SK-N-SH treated with all-trans-retinoic acid at 6 μM for 48 hours (cell line): ENCODE results near the gene RETSAT.
"Not testable (repeated sequence)": the region's sequence is repeated elsewhere in the genome, so short reads cannot be mapped to it uniquely, and the experiment has no call there.

Source experiments
- ATAC-seq: fragments of 200-7000 bp; cut with Tn5 transposase; 3 replicates; pipeline ENCODE4 v1.9.1; 2020; ENCODE audit warnings: mild to moderate bottlenecking, moderate library complexity
- ARNTL ChIP-seq: fragments of 450-650 bp; formaldehyde crosslinking; IDR thresholded peaks from 2 replicates; pipeline ENCODE4 v1.5.0; 2020; ENCODE audit warnings: low read depth, mild to moderate bottlenecking, moderate library complexity, borderline replicate concordance
- BACH2 ChIP-seq: fragments of 250-450 bp; sonication (Bioruptor Pico); IDR thresholded peaks from 2 replicates; pipeline ENCODE4 v1.9.0; 2021; ENCODE audit warnings: mild to moderate bottlenecking, borderline replicate concordance
- ESRRG ChIP-seq: fragments of 250-450 bp; sonication (Bioruptor Pico); IDR thresholded peaks from 2 replicates; pipeline ENCODE4 v1.6.1; 2021; ENCODE audit warnings: mild to moderate bottlenecking
- GLIS3 ChIP-seq: fragments of 250-450 bp; sonication (Bioruptor Pico); IDR thresholded peaks from 2 replicates; pipeline ENCODE4 v1.5.0; 2020; ENCODE audit warnings: mild to moderate bottlenecking, moderate library complexity
- ISL1 ChIP-seq: fragments of 250-450 bp; sonication (Bioruptor Pico); IDR thresholded peaks from 2 replicates; pipeline ENCODE4 v2.1.2; 2022; ENCODE audit warnings: mild to moderate bottlenecking, moderate library complexity
- OSR1 ChIP-seq: fragments of 250-450 bp; sonication (Bioruptor Pico); IDR thresholded peaks from 2 replicates; pipeline ENCODE4 v1.8.0; 2022; ENCODE audit warnings: moderate library complexity, mild to moderate bottlenecking, inconsistent platforms
- RARB ChIP-seq: fragments of 250-450 bp; sonication (Bioruptor Pico); IDR thresholded peaks from 2 replicates; pipeline ENCODE4 v1.8.0; 2021; ENCODE audit warnings: mild to moderate bottlenecking, moderate library complexity
- SNAI2 ChIP-seq: fragments of 250-450 bp; sonication (Bioruptor Pico); IDR thresholded peaks from 2 replicates; pipeline ENCODE4 v1.5.0; 2020; ENCODE audit warnings: mild to moderate bottlenecking, moderate library complexity
- TCF4 ChIP-seq: fragments of 250-450 bp; sonication (Bioruptor Pico); IDR thresholded peaks from 2 replicates; pipeline ENCODE4 v1.8.0; 2021; ENCODE audit warnings: mild to moderate bottlenecking, moderate library complexity, borderline replicate concordance
- ZC3H10 ChIP-seq: fragments of 250-450 bp; sonication (Bioruptor Pico); IDR thresholded peaks from 2 replicates; pipeline ENCODE4 v1.5.1; 2021; ENCODE audit warnings: mild to moderate bottlenecking, moderate library complexity
- ZFP3 ChIP-seq: fragments of 250-450 bp; sonication (Bioruptor Pico); IDR thresholded peaks from 2 replicates; pipeline ENCODE4 v1.5.0; 2020; ENCODE audit warnings: mild to moderate bottlenecking, moderate library complexity
- ZFP30 ChIP-seq: fragments of 450-650 bp; formaldehyde crosslinking; IDR thresholded peaks from 2 replicates; pipeline ENCODE4 v1.5.0; 2022; ENCODE audit warnings: mild to moderate bottlenecking, moderate library complexity
- ZNF565 ChIP-seq: fragments of 450-650 bp; formaldehyde crosslinking; conservative IDR thresholded peaks from 2 replicates; pipeline ENCODE4 v1.5.0; 2020; ENCODE audit warnings: low read depth, mild to moderate bottlenecking, moderate library complexity
- TF ChIP-seq, protein P1 (sequence below): fragments of 250-450 bp; sonication (Bioruptor Pico); IDR thresholded peaks from 2 replicates; pipeline ENCODE4 v1.5.0; 2020; ENCODE audit warnings: mild to moderate bottlenecking, moderate library complexity
- TF ChIP-seq, protein P2 (sequence below): fragments of 250-450 bp; sonication (Bioruptor Pico); IDR thresholded peaks from 2 replicates; pipeline ENCODE4 v1.8.0; 2021; ENCODE audit warnings: low read depth, mild to moderate bottlenecking, moderate library complexity, borderline replicate concordance
- TF ChIP-seq, protein P3 (sequence below): fragments of 250-450 bp; sonication (Bioruptor Pico); IDR thresholded peaks from 2 replicates; pipeline ENCODE4 v1.5.1; 2021; ENCODE audit warnings: mild to moderate bottlenecking, moderate library complexity
- TF ChIP-seq, protein P4 (sequence below): fragments of 250-450 bp; sonication (Bioruptor Pico); IDR thresholded peaks from 2 replicates; pipeline ENCODE4 v1.8.0; 2020; ENCODE audit warnings: mild to moderate bottlenecking, moderate library complexity, borderline replicate concordance

The RETSAT gene

DNA sequence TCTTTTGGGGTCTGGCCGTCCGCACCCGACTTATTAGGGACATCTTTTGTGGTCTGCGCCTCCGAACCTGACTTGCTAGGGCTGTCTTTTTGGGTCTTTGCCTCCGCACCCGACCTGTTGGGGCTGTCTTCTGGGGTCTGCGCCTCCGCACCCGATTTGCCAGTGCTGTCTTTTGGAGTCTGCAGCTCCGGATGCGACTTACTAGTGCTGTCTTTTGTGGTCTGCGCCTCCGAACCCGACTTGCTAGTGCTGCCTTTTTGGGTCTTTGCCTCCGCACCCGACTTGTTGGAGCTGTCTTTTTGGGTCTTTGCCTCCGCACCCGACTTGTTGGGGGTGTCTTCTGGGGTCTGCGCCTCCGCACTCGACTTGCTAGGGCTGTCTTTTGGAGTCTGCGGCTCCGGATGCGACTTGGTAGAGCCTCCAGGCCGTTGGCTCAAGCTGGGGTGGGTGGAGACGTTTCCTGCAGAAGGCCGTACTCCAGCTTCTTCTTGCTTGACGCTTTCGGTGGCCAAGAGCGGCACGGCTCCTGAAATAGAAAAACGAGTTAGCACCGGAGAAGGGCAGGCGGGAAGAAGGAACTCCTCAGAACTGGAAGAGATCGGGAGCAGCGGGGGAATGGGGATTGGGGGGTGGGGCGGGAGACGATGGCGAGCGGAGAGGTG is 27.0 kb downstream of the RETSAT start (continued):
- TF ChIP-seq, protein P1, sequence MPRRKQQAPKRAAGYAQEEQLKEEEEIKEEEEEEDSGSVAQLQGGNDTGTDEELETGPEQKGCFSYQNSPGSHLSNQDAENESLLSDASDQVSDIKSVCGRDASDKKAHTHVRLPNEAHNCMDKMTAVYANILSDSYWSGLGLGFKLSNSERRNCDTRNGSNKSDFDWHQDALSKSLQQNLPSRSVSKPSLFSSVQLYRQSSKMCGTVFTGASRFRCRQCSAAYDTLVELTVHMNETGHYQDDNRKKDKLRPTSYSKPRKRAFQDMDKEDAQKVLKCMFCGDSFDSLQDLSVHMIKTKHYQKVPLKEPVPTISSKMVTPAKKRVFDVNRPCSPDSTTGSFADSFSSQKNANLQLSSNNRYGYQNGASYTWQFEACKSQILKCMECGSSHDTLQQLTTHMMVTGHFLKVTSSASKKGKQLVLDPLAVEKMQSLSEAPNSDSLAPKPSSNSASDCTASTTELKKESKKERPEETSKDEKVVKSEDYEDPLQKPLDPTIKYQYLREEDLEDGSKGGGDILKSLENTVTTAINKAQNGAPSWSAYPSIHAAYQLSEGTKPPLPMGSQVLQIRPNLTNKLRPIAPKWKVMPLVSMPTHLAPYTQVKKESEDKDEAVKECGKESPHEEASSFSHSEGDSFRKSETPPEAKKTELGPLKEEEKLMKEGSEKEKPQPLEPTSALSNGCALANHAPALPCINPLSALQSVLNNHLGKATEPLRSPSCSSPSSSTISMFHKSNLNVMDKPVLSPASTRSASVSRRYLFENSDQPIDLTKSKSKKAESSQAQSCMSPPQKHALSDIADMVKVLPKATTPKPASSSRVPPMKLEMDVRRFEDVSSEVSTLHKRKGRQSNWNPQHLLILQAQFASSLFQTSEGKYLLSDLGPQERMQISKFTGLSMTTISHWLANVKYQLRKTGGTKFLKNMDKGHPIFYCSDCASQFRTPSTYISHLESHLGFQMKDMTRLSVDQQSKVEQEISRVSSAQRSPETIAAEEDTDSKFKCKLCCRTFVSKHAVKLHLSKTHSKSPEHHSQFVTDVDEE (CRISPR knock-in tag) = no peak
- TF ChIP-seq RARB (CRISPR knock-in tag) = no peak

DNA sequence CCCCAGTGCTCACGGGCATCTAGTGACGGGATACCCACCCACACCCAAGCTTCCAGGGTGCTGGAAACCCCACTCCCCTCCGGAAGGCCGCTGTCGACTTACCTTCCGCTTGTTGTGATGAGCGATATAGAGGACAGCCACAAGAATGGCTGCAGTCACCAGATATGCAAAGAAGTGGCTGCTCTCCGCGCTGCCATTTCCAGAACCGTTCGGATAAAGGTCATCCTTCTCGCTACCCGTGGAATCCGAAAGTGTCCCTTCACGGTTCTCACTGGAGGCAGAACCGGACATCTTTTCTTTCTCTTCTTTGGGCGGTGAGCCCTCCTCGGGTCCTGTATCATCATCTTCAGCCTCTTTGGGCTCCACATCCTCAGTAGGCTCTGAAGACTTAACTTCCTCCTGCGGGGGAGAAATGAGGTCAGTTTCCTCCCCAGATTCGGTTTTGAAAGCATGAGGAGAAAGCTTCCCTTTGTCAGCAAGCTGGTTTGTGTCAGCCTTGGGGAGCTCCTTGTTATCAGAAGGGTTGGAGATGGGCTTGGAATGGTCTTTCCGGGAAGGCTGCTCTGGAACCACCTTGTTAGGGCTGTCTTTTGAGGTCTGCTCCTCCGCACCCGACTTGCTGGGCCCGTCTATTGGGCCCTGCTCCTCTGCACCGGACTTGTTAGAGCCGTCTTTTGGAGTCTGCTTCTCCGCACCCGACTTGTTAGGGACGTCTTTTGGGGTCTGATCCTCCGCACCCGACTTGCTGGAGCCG is 27.7 kb downstream of the RETSAT start:
- ATAC-seq = peak; percentile 3; the same call in 2 of the 3 replicates
- no peak for TF ChIP-seq GLIS3
- TF ChIP-seq, protein P1 (CRISPR knock-in tag) = no peak
- no peak for TF ChIP-seq ESRRG (CRISPR knock-in tag)
- no peak for TF ChIP-seq ZNF565 (CRISPR knock-in tag)
- no peak for TF ChIP-seq ARNTL
- TF ChIP-seq BACH2 (CRISPR knock-in tag) = no peak
- no peak for TF ChIP-seq ZFP3

DNA sequence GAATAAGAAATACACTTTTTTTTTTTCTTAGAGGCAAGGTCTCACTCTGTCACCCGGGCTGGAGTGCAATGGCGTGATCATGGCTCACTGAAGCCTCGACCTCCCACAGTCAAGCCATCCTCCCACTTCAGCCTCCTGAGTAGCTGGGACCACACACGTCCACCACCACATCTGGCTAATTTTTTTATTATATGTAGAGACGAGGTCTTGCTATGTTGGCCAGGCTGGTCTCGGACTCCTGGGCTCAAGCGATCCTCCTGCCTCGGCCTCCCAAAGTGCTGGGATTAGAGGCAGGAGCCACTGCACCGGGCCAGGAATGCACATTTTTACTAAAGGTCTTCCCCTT is 28.9 kb downstream of the RETSAT start:
- TF ChIP-seq, protein P2, sequence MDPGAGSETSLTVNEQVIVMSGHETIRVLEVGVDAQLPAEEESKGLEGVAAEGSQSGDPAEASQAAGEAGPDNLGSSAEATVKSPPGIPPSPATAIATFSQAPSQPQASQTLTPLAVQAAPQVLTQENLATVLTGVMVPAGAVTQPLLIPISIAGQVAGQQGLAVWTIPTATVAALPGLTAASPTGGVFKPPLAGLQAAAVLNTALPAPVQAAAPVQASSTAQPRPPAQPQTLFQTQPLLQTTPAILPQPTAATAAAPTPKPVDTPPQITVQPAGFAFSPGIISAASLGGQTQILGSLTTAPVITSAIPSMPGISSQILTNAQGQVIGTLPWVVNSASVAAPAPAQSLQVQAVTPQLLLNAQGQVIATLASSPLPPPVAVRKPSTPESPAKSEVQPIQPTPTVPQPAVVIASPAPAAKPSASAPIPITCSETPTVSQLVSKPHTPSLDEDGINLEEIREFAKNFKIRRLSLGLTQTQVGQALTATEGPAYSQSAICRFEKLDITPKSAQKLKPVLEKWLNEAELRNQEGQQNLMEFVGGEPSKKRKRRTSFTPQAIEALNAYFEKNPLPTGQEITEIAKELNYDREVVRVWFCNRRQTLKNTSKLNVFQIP (CRISPR knock-in tag) = no peak
- TF ChIP-seq RARB (CRISPR knock-in tag) (no peak), ARNTL (no peak), ZC3H10 (CRISPR knock-in tag) (no peak), TCF4 (CRISPR knock-in tag) (no peak), ZNF565 (CRISPR knock-in tag) (no peak)
- TF ChIP-seq, all 23 proteins: peak for 0

DNA sequence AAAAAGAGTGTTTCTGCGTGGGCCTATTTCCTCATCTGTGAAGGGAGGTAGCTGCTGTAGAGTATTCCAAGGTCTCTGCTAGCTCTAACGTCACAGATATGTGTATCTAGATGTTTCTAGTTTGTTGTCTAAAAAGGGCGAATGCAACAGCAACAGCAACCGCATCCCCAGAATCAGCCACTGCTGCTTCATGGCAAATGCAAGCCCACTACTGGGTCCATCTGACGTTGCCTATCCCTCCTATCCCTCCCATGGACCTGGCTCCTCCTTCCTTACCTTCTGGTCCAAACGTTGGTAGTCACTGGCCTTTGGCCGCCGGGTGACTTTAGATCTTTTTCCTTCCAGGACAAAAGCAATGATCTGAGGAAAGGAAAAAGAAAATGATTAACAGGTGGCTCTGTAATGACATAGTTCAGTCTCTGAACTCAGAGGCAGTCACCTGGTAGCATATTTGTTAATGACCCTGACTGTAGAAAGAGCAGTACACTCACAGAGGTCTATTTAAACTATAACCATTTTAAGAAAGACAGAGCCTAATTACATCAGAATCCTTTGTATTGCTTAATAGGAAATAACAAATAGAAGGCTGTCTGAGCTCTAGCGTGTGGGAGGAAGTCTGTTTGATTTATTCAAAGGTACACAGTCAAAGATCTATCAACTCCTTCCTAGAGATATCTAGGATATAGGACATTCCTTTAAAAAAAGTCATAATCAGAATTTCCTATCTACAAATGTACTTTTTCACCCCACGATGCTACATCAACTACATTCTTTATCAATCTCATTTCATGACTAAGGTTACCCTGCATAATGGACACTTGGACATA is 29.5 kb downstream of the RETSAT start:
- TF ChIP-seq ARNTL (no peak), TCF4 (CRISPR knock-in tag) (no peak), SNAI2 (no peak), OSR1 (no peak), ISL1 (no peak), ZFP30 (CRISPR knock-in tag) (no peak), GLIS3 (no peak), RARB (CRISPR knock-in tag) (no peak), ZC3H10 (CRISPR knock-in tag) (no peak)
- TF ChIP-seq, protein P1 (CRISPR knock-in tag) = no peak
- TF ChIP-seq, protein P3, sequence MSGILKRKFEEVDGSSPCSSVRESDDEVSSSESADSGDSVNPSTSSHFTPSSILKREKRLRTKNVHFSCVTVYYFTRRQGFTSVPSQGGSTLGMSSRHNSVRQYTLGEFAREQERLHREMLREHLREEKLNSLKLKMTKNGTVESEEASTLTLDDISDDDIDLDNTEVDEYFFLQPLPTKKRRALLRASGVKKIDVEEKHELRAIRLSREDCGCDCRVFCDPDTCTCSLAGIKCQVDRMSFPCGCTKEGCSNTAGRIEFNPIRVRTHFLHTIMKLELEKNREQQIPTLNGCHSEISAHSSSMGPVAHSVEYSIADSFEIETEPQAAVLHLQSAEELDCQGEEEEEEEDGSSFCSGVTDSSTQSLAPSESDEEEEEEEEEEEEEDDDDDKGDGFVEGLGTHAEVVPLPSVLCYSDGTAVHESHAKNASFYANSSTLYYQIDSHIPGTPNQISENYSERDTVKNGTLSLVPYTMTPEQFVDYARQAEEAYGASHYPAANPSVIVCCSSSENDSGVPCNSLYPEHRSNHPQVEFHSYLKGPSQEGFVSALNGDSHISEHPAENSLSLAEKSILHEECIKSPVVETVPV (CRISPR knock-in tag) = no peak
- TF ChIP-seq, protein P4, sequence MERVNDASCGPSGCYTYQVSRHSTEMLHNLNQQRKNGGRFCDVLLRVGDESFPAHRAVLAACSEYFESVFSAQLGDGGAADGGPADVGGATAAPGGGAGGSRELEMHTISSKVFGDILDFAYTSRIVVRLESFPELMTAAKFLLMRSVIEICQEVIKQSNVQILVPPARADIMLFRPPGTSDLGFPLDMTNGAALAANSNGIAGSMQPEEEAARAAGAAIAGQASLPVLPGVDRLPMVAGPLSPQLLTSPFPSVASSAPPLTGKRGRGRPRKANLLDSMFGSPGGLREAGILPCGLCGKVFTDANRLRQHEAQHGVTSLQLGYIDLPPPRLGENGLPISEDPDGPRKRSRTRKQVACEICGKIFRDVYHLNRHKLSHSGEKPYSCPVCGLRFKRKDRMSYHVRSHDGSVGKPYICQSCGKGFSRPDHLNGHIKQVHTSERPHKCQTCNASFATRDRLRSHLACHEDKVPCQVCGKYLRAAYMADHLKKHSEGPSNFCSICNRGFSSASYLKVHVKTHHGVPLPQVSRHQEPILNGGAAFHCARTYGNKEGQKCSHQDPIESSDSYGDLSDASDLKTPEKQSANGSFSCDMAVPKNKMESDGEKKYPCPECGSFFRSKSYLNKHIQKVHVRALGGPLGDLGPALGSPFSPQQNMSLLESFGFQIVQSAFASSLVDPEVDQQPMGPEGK (CRISPR knock-in tag) = no peak
- ATAC-seq = no peak

More for the DNA sequence above, 28.9 kb downstream of the RETSAT start:
- no peak for ATAC-seq

DNA sequence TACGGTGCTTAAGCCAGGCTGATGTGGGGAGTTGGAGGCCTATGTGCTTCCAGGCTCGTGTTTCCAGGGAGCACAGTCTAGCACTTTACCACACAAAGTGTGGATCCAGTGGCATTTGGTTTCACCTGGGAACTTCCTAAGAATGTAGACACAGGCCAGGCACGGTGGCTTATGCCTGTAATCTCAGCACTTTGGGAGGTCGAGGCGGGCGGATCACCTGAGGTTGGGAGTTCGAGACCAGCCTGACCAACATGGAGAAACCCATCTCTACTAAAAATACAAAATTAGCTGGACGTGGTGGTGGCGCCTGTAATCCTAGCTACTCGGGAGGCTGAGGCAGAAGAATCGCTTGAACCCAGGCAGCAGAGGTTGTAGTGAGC is 30.4 kb downstream of the RETSAT start:
- ATAC-seq = not testable (repeated sequence)
